AG04450 (cell line): Measurements from ENCODE around the gene IL21R. TPM values are rescaled to one million over a fixed set of nuclear protein-coding genes. Genes with fewer than 3 reads are reported as not detected.
"Not testable (repeated sequence)": the region's sequence is repeated elsewhere in the genome, so short reads cannot be mapped to it uniquely, and the experiment has no call there.

Experiments used
- CTCF ChIA-PET: fragments of 300-600, 350-600 bp; formaldehyde crosslinking; extraction: SDS; loops from one replicate; lab custom pipeline; 2022; ENCODE audit warnings: antibody characterized with exemption, inconsistent platforms; lab: Charles Lee
- POLR2A ChIA-PET: fragments of 350-600 bp; formaldehyde crosslinking; extraction: SDS; loops from one replicate; lab custom pipeline; 2021; ENCODE audit warnings: antibody characterized with exemption, inconsistent platforms; lab: Yijun Ruan, JAX
- DNase-seq: peaks from one replicate; pipeline ENCODE4 v3.0.0-alpha.2; 2011; ENCODE audit warnings: low read depth, low spot score
- H3K27ac ChIP-seq: one replicate; pipeline ENCODE4 v1.5.1; 2012; ENCODE audit warnings: low read depth, low read length, control low read depth
- H3K27me3 ChIP-seq: one replicate; pipeline ENCODE4 v1.6.0; 2012; ENCODE audit warnings: low read length; ENCODE audit not compliant: control insufficient read depth, insufficient read depth
- H3K4me3 ChIP-seq: 2 replicates; pipeline ENCODE4 v1.5.1; 2011; ENCODE audit warnings: mild to moderate bottlenecking, low read depth, low read length, control low read depth
- H3K9me3 ChIP-seq: 2 replicates; pipeline ENCODE4 v1.5.1; 2012; ENCODE audit warnings: low read length; ENCODE audit not compliant: control insufficient read depth, insufficient read depth
- CTCF ChIP-seq: IDR thresholded peaks from 2 replicates; pipeline ENCODE4 v1.5.1; 2011; ENCODE audit warnings: low read depth, low read length, control low read depth, inconsistent platforms
- polyA plus RNA-seq: library from polyadenylated mRNA; depleted of rRNA; stranded (reverse); fragments of >200 nt; gene quantifications from 2 replicates; pipeline ENCODE4 v1.2.3, GENCODE V29; 2011

IL21R gene
- polyA plus RNA-seq, 1 experiment, result 0.57 TPM

GRCh38 chr16:27408012-27408601, 6.1 kb downstream of the IL21R start:
- Histone ChIP-seq H3K4me3 (no peak overlapping the region), H3K27ac (no peak overlapping the region), H3K27me3 (no peaks in the 10 kb centered on the region), H3K9me3 (no peaks in the 10 kb centered on the region)
- TF ChIP-seq CTCF, result no peak
- ChIA-PET CTCF (no interaction called here), POLR2A (no interaction called here)
- no peak for DNase-seq

GRCh38 chr16:27408602-27409031, 6.6 kb downstream of the IL21R start:
- Histone ChIP-seq H3K27me3 (no peaks in the 10 kb centered on the region), H3K9me3 (no peaks in the 10 kb centered on the region), H3K4me3 (no peak overlapping the region), H3K27ac (no peak overlapping the region)
- DNase-seq, result no peak
- TF ChIP-seq CTCF, result no peak
- CTCF ChIA-PET, result no interaction called here
- POLR2A ChIA-PET, result no interaction called here

- CTCF ChIA-PET, result interaction anchor here (0.7 kb wide), 1 partner anchor 255 kb away, joined by 4 read pairs; no protein-coding TSS in a partner anchor
- H3K27me3 ChIP-seq, H3K9me3 ChIP-seq, H3K27ac ChIP-seq, H3K4me3 ChIP-seq, POLR2A ChIA-PET, DNase-seq: not testable (repeated sequence)
These were observed 8.0 kb downstream of the IL21R start for GRCh38 chr16:27409958-27410357.

- Histone ChIP-seq H3K9me3 (no peaks in the 10 kb centered on the region), H3K27me3 (no peaks in the 10 kb centered on the region), H3K27ac (no peak overlapping the region), H3K4me3 (no peak overlapping the region)
- CTCF ChIA-PET, result interaction anchor here (0.7 kb wide), 1 partner anchor 256 kb away, joined by 4 read pairs; no protein-coding TSS in a partner anchor
- DNase-seq, result no peak
- POLR2A ChIA-PET, result no interaction called here
- TF ChIP-seq CTCF, result no peak
These were observed 8.8 kb downstream of the IL21R start for GRCh38 chr16:27410761-27411160.

- no peaks in the 10 kb centered on the region; the same call in 1 of the 2 replicates for H3K9me3 ChIP-seq
- H3K4me3 ChIP-seq, result no peak overlapping the region
- H3K27me3 ChIP-seq, result no peaks in the 10 kb centered on the region
- ChIA-PET CTCF (no interaction called here), POLR2A (no interaction called here)
- no peak for DNase-seq
- H3K27ac ChIP-seq, result no peak overlapping the region
- no peak for TF ChIP-seq CTCF
These were observed 12.0 kb downstream of the IL21R start for GRCh38 chr16:27413956-27414355.
